K562 (cell line): ENCODE data around the gene CNTN5. TPM values are rescaled to one million over a fixed set of nuclear protein-coding genes. Genes with fewer than 3 reads are reported as not detected.

Experiments used
- ATAC-seq: fragments of 200-7000 bp; cut with Tn5 transposase; 3 replicates; pipeline ENCODE4 v1.9.1; 2020; ENCODE audit warnings: moderate library complexity
- BruUV-seq: library from RNA; stranded (reverse); fragments of 400-500 nt; replicated peaks from 2 replicates; lab custom pipeline; 2021; lab: Mats Ljungman, UMichigan
- CTCF ChIA-PET: fragments of 300-600 bp; formaldehyde crosslinking; extraction: SDS; loops from one replicate; lab custom pipeline; 2021; ENCODE audit warnings: low intra/inter-chr PET ratio; lab: Yijun Ruan, JAX
- POLR2A ChIA-PET: fragments of 300-600, 350-650 bp; sonication (Branson Sonifier 250); formaldehyde crosslinking; extraction: SDS; loops from one replicate; lab custom pipeline; 2021; ENCODE audit warnings: antibody characterized with exemption, inconsistent platforms; lab: Yijun Ruan, JAX
- DNase-seq, 4 experiments: peaks; one replicate each; pipeline versions ENCODE4 v3.0.0 to v3.0.0-alpha.2; 2011 to 2018; ENCODE audit warnings: low spot score in 3 of 4, mixed read lengths in 3 of 4; ENCODE audit errors: extremely low read depth in 1 of 4
- FAIRE-seq: peaks from 2 replicates; lab custom pipeline; 2011; peaks lifted over from hg19 to GRCh38; lab: Jason Lieb, UNC
- H2AFZ ChIP-seq: 2 replicates; pipeline ENCODE4 v1.6.0; 2011; ENCODE audit warnings: low read depth, low read length, control low read depth, inconsistent platforms
- H3K27ac ChIP-seq: fragments of 200-600 bp; 3 replicates; pipeline ENCODE4 v1.8.0; 2011; ENCODE audit warnings: low read depth, mild to moderate bottlenecking, control low read depth, inconsistent platforms, low read length, moderate library complexity, mixed read lengths; ENCODE audit errors: extremely low read depth
- H3K27me3 ChIP-seq, 2 experiments: fragments of 300-600 bp in 1 of 2; 2 replicates in 1 of 2; 3 replicates in 1 of 2; pipeline versions ENCODE4 v1.6.0 to v1.8.0; 2011; ENCODE audit warnings: inconsistent platforms in 2 of 2, low read length in 2 of 2, mild to moderate bottlenecking in 1 of 2, mixed read lengths in 1 of 2, moderate library complexity in 1 of 2; ENCODE audit not compliant: control insufficient read depth in 2 of 2, insufficient read depth in 2 of 2
- H3K36me3 ChIP-seq: fragments of 300-600 bp; 3 replicates; pipeline ENCODE4 v1.8.0; 2011; ENCODE audit warnings: mild to moderate bottlenecking, low read length, inconsistent platforms; ENCODE audit not compliant: control insufficient read depth, insufficient read depth
- H3K4me1 ChIP-seq, 2 experiments: fragments of 200-600 bp in 1 of 2; replicated peaks in 1 of 2; 2 replicates in 1 of 2; 3 replicates in 1 of 2; pipeline versions ENCODE4 v1.5.1 to v1.8.0; 2011; ENCODE audit warnings: inconsistent platforms in 2 of 2, low read length in 2 of 2, mild to moderate bottlenecking in 1 of 2, mixed read lengths in 1 of 2, moderate library complexity in 1 of 2; ENCODE audit not compliant: control insufficient read depth in 2 of 2, insufficient read depth in 2 of 2
- H3K4me2 ChIP-seq: 2 replicates; pipeline ENCODE4 v1.6.1; 2011; ENCODE audit warnings: low read length, control low read depth, inconsistent platforms, mixed read lengths; ENCODE audit not compliant: insufficient read depth
- H3K4me3 ChIP-seq: fragments of 200-600 bp; sonication (generic), shearing (Covaris generic); 2 replicates; pipeline ENCODE4 v1.5.1; 2016; ENCODE audit warnings: control low read depth, inconsistent platforms
- H3K79me2 ChIP-seq: fragments of 200-600 bp; 3 replicates; pipeline ENCODE4 v1.8.0; 2011; ENCODE audit warnings: low read length, inconsistent platforms; ENCODE audit not compliant: control insufficient read depth, insufficient read depth
- H3K9ac ChIP-seq, 2 experiments: 2 replicates each; pipeline versions ENCODE4 v1.6.0 to v1.6.1; 2011; ENCODE audit warnings: low read depth in 2 of 2, low read length in 2 of 2, control low read depth in 1 of 2, inconsistent platforms in 1 of 2, mild to moderate bottlenecking in 1 of 2, mixed read lengths in 1 of 2; ENCODE audit not compliant: insufficient read depth in 1 of 2
- H3K9me1 ChIP-seq: one replicate; pipeline ENCODE4 v1.6.0; 2011; ENCODE audit warnings: inconsistent platforms, mild to moderate bottlenecking, low read length, moderate library complexity; ENCODE audit not compliant: control insufficient read depth, insufficient read depth
- H3K9me3 ChIP-seq: replicated peaks from 2 replicates; pipeline ENCODE4 v1.5.1; 2011; ENCODE audit warnings: low read depth, low read length, inconsistent platforms; ENCODE audit not compliant: control insufficient read depth, insufficient read depth
- H4K20me1 ChIP-seq: replicated peaks from 2 replicates; pipeline ENCODE4 v1.6.1; 2011; ENCODE audit warnings: low read length, inconsistent platforms, mixed read lengths; ENCODE audit not compliant: control insufficient read depth, insufficient read depth
- MAFF ChIP-seq: IDR thresholded peaks from 2 replicates; pipeline ENCODE4 v1.6.1; 2012; ENCODE audit warnings: low read length, improper control_type of control experiment
- MAFK ChIP-seq: IDR thresholded peaks from 2 replicates; pipeline ENCODE4 v1.6.1; 2011; ENCODE audit warnings: low read length, improper control_type of control experiment
- MEIS2 ChIP-seq: fragments of 450-650 bp; IDR thresholded peaks from 2 replicates; pipeline ENCODE4 v1.6.1; 2014; ENCODE audit warnings: mild to moderate bottlenecking; ENCODE audit not compliant: partially characterized antibody
- MYC ChIP-seq, 2 experiments: fragments of 250-450 bp in 1 of 2; sonication (Bioruptor Pico) in 1 of 2; IDR thresholded peaks; 2 replicates each; pipeline versions ENCODE4 v1.5.1 to v1.6.1; 2012 to 2021; ENCODE audit warnings: low read depth in 2 of 2, borderline replicate concordance in 1 of 2, improper control_type of control experiment in 1 of 2, low read length in 1 of 2, mild to moderate bottlenecking in 1 of 2, moderate library complexity in 1 of 2
- PRMT5 ChIP-seq: sonication (generic); formaldehyde crosslinking; IDR thresholded peaks from 2 replicates; pipeline ENCODE4 v1.5.0; 2020; ENCODE audit warnings: missing genetic modification reagents
- U2AF2 ChIP-seq: fragments of 200-400 bp; formaldehyde crosslinking; optimal IDR thresholded peaks from 2 replicates; pipeline ENCODE3; 2017; ENCODE audit warnings: low read depth, mild to moderate bottlenecking, low read length
- ZFPM2 ChIP-seq: fragments of 250-450 bp; sonication (Bioruptor Pico); IDR thresholded peaks from 2 replicates; pipeline ENCODE4 v1.5.1; 2022; ENCODE audit warnings: mild to moderate bottlenecking
- ZNF316 ChIP-seq: fragments of 450-650 bp; IDR thresholded peaks from 2 replicates; pipeline ENCODE4 v1.6.1; 2016
- WGBS: fragments of 100-300 bp; shearing (Covaris generic); methylation state at CpG from one replicate; pipeline ENCODE4 v1.1.6; 2016; ENCODE audit warnings: low coverage, mixed read lengths; ENCODE audit not compliant: insufficient coverage; ENCODE audit errors: missing lambda C conversion rate; 5-methylcytosine and 5-hydroxymethylcytosine counted together
- in situ Hi-C: fragments of 300-500 bp; cut with MboI; formaldehyde crosslinking; loops from 4 replicates; pipeline ENCODE4 v1.15.0; 2018; ENCODE audit warnings: inconsistent platforms, mixed read lengths
- intact Hi-C: fragments of 100-400 bp; cut with micrococcal nuclease; formaldehyde crosslinking; loops from 2 replicates; pipeline ENCODE4 v1.14.2; 2022
- polyA plus RNA-seq, 8 experiments: library from polyadenylated mRNA; depleted of rRNA in 4 of 8; stranded (reverse) in 5 of 8; unstranded in 3 of 8; fragments of >200 nt; fragmentation: Nextera tagmentation in 2 of 8; fragmentation: Illumina TruSeq in 1 of 8; extraction: Ambion mirVana in 2 of 8; extraction: Trizol in 1 of 8; gene quantifications; 2 replicates each; pipeline versions ENCODE4 v1.2.1 to v1.2.3, GENCODE V29; 2011 to 2014; ENCODE audit warnings: inconsistent platforms in 1 of 8, missing spikeins in 1 of 8
- total RNA-seq, 7 experiments: library from RNA; depleted of rRNA in 6 of 7; stranded (reverse); fragments of >200 nt in 6 of 7; fragmentation: Illumina TruSeq in 2 of 7; extraction: Trizol in 2 of 7; gene quantifications; 2 replicates each; pipeline versions ENCODE4 v1.2.1 to v1.2.3, GENCODE V29; 2011 to 2021; ENCODE audit warnings: low replicate concordance in 1 of 7
- TF ChIP-seq, protein P1 (sequence below): fragments of 450-650 bp; conservative IDR thresholded peaks from 2 replicates; pipeline ENCODE4 v1.6.1; 2016; ENCODE audit warnings: missing genetic modification characterization, low read depth, mild to moderate bottlenecking, control low read depth, missing compliant biosample characterization

The CNTN5 gene
- total and polyA plus RNA-seq, 9 of the 15 experiments (the other 6 are each of a cell fraction or from before 2014, with no cell fraction given) = 0.03 TPM; not detected in 8

GRCh38 chr11:99671808-99672409 is 651.2 kb downstream of the CNTN5 start:
- no peaks in the 10 kb centered on the region for H4K20me1 ChIP-seq
- intact Hi-C loops (no loop called here), in situ Hi-C loops (no loop called here)
- no TSS peak for BruUV-seq
- FAIRE-seq = no peak
- H3K4me2 ChIP-seq = no peak overlapping the region
- no peaks in the 10 kb centered on the region for H3K79me2 ChIP-seq
- DNase-seq = no peak
- H3K9me3 ChIP-seq = no peaks in the 10 kb centered on the region
- H3K9ac ChIP-seq = no peak overlapping the region
- 3% methylated on average over 8 of the region's 8 CpGs for WGBS
- H2AFZ ChIP-seq = no peak overlapping the region
- ATAC-seq = no peak
- no peaks in the 10 kb centered on the region for H3K9me1 ChIP-seq
- TF ChIP-seq ZFPM2 (CRISPR knock-in tag) (no peak), ZNF316 (peak; percentile 65; the same call in 1 of the 2 replicates), MAFF (peak; percentile 37; the same call in 1 of the 2 replicates), MYC (IDR thresholded peaks at IDR 0.05; ENCODE audit: low read depth, low read length) (no peak), MYC (CRISPR knock-in tag; IDR thresholded peaks at IDR 0.05; ENCODE audit: borderline replicate concordance, low read depth) (no peak), MAFK (peak; percentile 34; the same call in 1 of the 2 replicates)
- H3K36me3 ChIP-seq = no peaks in the 10 kb centered on the region
- CTCF ChIA-PET = no interaction called here
- no peak overlapping the region for H3K4me3 ChIP-seq
- POLR2A ChIA-PET = no interaction called here
- no peaks in the 10 kb centered on the region for H3K4me1 ChIP-seq
- no peak overlapping the region for H3K27ac ChIP-seq
- no peaks in the 10 kb centered on the region for H3K27me3 ChIP-seq

- TF ChIP-seq U2AF2 (no peak), PRMT5 (CRISPR knock-in tag) (no peak), MEIS2 (no peak)
- TF ChIP-seq, protein P1, sequence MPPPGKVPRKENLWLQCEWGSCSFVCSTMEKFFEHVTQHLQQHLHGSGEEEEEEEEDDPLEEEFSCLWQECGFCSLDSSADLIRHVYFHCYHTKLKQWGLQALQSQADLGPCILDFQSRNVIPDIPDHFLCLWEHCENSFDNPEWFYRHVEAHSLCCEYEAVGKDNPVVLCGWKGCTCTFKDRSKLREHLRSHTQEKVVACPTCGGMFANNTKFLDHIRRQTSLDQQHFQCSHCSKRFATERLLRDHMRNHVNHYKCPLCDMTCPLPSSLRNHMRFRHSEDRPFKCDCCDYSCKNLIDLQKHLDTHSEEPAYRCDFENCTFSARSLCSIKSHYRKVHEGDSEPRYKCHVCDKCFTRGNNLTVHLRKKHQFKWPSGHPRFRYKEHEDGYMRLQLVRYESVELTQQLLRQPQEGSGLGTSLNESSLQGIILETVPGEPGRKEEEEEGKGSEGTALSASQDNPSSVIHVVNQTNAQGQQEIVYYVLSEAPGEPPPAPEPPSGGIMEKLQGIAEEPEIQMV (tag) = no peak
- Histone ChIP-seq H3K27ac (no peak overlapping the region), H3K79me2 (no peaks in the 10 kb centered on the region), H3K27me3 (no peaks in the 10 kb centered on the region), H3K4me2 (no peak overlapping the region), H3K4me1 (no peaks in the 10 kb centered on the region), H3K9me3 (no peaks in the 10 kb centered on the region), H3K9me1 (no peaks in the 10 kb centered on the region), H3K9ac (no peak overlapping the region), H4K20me1 (no peaks in the 10 kb centered on the region), H3K36me3 (no peaks in the 10 kb centered on the region), H3K4me3 (no peak overlapping the region), H2AFZ (no peak overlapping the region)
- in situ Hi-C loops = no loop called here
- WGBS = 1% methylated on average over 4 of the region's 4 CpGs
- intact Hi-C loops = no loop called here
- CTCF ChIA-PET = interaction anchor here (0.7 kb wide), 1 partner anchor 17 kb away, joined by 3 read pairs; no protein-coding TSS in a partner anchor
- BruUV-seq = no TSS peak
- DNase-seq = no peak
- POLR2A ChIA-PET = no interaction called here
- no peak for ATAC-seq
- no peak for FAIRE-seq
These were observed 655.5 kb downstream of the CNTN5 start for GRCh38 chr11:99676292-99676691.
